Osteoblast (primary cell): ENCODE measurements around the gene BROX. TPM values are rescaled to one million over a fixed set of nuclear protein-coding genes. Genes with fewer than 3 reads are reported as not detected.

ENCODE experiments used
- DNase-seq: peaks from one replicate; pipeline ENCODE4 v3.0.0; 2011; ENCODE audit warnings: low spot score, mixed read lengths; ENCODE audit not compliant: insufficient read length; ENCODE audit errors: missing footprints
- H2AFZ ChIP-seq: 2 replicates; pipeline ENCODE4 v1.6.0; 2011; ENCODE audit warnings: mild to moderate bottlenecking, low read length
- H3K27ac ChIP-seq: 2 replicates; pipeline ENCODE4 v1.5.1; 2011; ENCODE audit warnings: mild to moderate bottlenecking, low read depth, low read length, moderate library complexity
- H3K27me3 ChIP-seq: 2 replicates; pipeline ENCODE4 v1.6.0; 2012; ENCODE audit warnings: mild to moderate bottlenecking, control low read depth, inconsistent platforms, low read length, moderate library complexity; ENCODE audit not compliant: insufficient read depth
- H3K36me3 ChIP-seq: 2 replicates; pipeline ENCODE4 v1.5.1; 2011; ENCODE audit warnings: mild to moderate bottlenecking, low read length, control low read depth, moderate library complexity; ENCODE audit not compliant: insufficient read depth
- H3K4me1 ChIP-seq: 2 replicates; pipeline ENCODE4 v1.5.1; 2011; ENCODE audit warnings: mild to moderate bottlenecking, low read length, control low read depth, moderate library complexity; ENCODE audit not compliant: insufficient read depth
- H3K4me2 ChIP-seq: 2 replicates; pipeline ENCODE4 v1.6.0; 2011; ENCODE audit warnings: mild to moderate bottlenecking, low read length; ENCODE audit not compliant: insufficient read depth
- H3K4me3 ChIP-seq: fragments of 200-600 bp; sonication (generic); 3 replicates; pipeline ENCODE4 v1.5.1; 2012; ENCODE audit warnings: mild to moderate bottlenecking, low read length, inconsistent platforms; ENCODE audit not compliant: insufficient read depth
- H3K79me2 ChIP-seq: 2 replicates; pipeline ENCODE4 v1.6.0; 2012; ENCODE audit warnings: mild to moderate bottlenecking, low read length, control low read depth, inconsistent platforms; ENCODE audit not compliant: insufficient read depth
- H3K9me3 ChIP-seq: 2 replicates; pipeline ENCODE4 v1.5.1; 2011; ENCODE audit warnings: low read depth, low read length, control low read depth
- H4K20me1 ChIP-seq: 2 replicates; pipeline ENCODE4 v1.6.0; 2012; ENCODE audit warnings: mild to moderate bottlenecking, low read length, control low read depth; ENCODE audit not compliant: insufficient read depth
- CTCF ChIP-seq: IDR thresholded peaks from 2 replicates; pipeline ENCODE4 v1.5.1; 2011; ENCODE audit warnings: mild to moderate bottlenecking, low read depth, low read length, moderate library complexity; ENCODE audit errors: extremely low read depth
- total RNA-seq: library from RNA; depleted of rRNA; stranded (reverse); fragments of >200 nt; gene quantifications from 2 replicates; pipeline ENCODE4 v1.2.3, GENCODE V29; 2012

Gene BROX
- total RNA-seq, 1 donor: 77.4 TPM

GRCh38 chr1:222732216-222733159, 20.1 kb downstream of the BROX start:
- H3K79me2 ChIP-seq: no peaks in the 10 kb centered on the region
- no peak overlapping the region for H2AFZ ChIP-seq
- H3K36me3 ChIP-seq: peaks cover 80% of the 10 kb centered on the region
- H4K20me1 ChIP-seq: no peaks in the 10 kb centered on the region
- TF ChIP-seq CTCF: no peak
- DNase-seq: no peak
- H3K9me3 ChIP-seq: no peaks in the 10 kb centered on the region
- no peaks in the 10 kb centered on the region for H3K4me1 ChIP-seq
- H3K27me3 ChIP-seq: no peaks in the 10 kb centered on the region
- no peak overlapping the region for H3K27ac ChIP-seq
- no peak overlapping the region for H3K4me3 ChIP-seq
- H3K4me2 ChIP-seq: no peak overlapping the region

GRCh38 chr1:222734740-222735139, 22.4 kb downstream of the BROX start:
- DNase-seq: no peak
- Histone ChIP-seq H3K27ac (no peak overlapping the region), H4K20me1 (no peaks in the 10 kb centered on the region), H3K4me2 (no peak overlapping the region), H3K4me3 (no peak overlapping the region), H3K4me1 (no peaks in the 10 kb centered on the region), H2AFZ (no peak overlapping the region), H3K36me3 (peaks cover 57% of the 10 kb centered on the region), H3K9me3 (no peaks in the 10 kb centered on the region), H3K27me3 (no peaks in the 10 kb centered on the region), H3K79me2 (no peaks in the 10 kb centered on the region)
- no peak for TF ChIP-seq CTCF

DNA sequence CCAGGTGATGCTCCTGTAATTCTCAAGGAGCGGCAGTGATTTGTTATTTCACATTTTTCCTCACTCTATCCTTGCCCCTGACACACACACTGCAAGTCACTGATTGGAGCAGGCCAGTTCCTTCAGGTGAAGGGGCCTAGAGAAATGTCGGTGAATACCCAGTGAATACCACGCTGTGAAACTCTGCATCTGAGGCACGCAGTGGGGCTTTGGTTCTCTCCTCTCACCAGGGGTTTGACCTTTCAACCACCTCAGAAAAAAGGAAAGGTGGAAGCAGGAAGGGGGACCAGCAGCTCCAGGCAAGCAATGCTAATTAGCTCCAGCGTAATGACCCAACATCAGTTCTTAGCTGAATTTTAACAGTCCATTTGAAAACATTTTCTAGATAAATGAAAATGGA, 24.1 kb downstream of the BROX start:
- Histone ChIP-seq H3K4me3 (no peak overlapping the region), H3K27ac (no peak overlapping the region), H3K36me3 (peaks cover 40% of the 10 kb centered on the region), H3K79me2 (no peaks in the 10 kb centered on the region), H4K20me1 (no peaks in the 10 kb centered on the region), H3K4me2 (no peak overlapping the region), H3K27me3 (no peaks in the 10 kb centered on the region), H2AFZ (no peak overlapping the region), H3K4me1 (no peaks in the 10 kb centered on the region), H3K9me3 (no peaks in the 10 kb centered on the region)
- no peak for TF ChIP-seq CTCF
- DNase-seq: no peak

- Histone ChIP-seq H3K27ac (no peak within 1 kb of the TSS), H4K20me1 (no peaks in the 10 kb centered on the region), H2AFZ (no peak within 1 kb of the TSS), H3K4me2 (no peak within 1 kb of the TSS), H3K36me3 (peaks cover 35% of the 10 kb centered on the region), H3K4me1 (no peaks in the 10 kb centered on the region), H3K79me2 (no peaks in the 10 kb centered on the region), H3K4me3 (no peak within 1 kb of the TSS), H3K27me3 (no peaks in the 10 kb centered on the region), H3K9me3 (no peaks in the 10 kb centered on the region)
- DNase-seq: no peak
- TF ChIP-seq CTCF: no peak
Observed at GRCh38 chr1:222736972-222737371, 24.6 kb downstream of the BROX start, which contains the start of gene FAM177B. Gene FAM177B (plus strand): TSS chr1:222737202. CDS start chr1:222746546, 9,344 bp downstream.
